Measurements from ENCODE around the gene NTNG2. TPM values are rescaled to one million over a fixed set of nuclear protein-coding genes. Genes with fewer than 3 reads are reported as not detected.

Gene NTNG2
- total RNA-seq, 8 experiments from 2014 or later, result 0.59 to 5.3 (median 2.1) TPM

- no peak overlapping the region for H3K27ac ChIP-seq
- WGBS, 10 experiments, result 32 to 100% (median 92%) methylated on average over 2 of the region's 2 CpGs; no CpG with 5 or more reads in 4 of the 10 experiments
- ATAC-seq (replicated peaks in 6 of 8), result no peak
- no peak overlapping the region for H3K4me3 ChIP-seq
- H3K4me1 ChIP-seq (replicated peaks in 1 of 2), result no peaks in the 10 kb centered on the region
- in situ Hi-C loops (cut with MboI; ENCODE audit: low pct_unique_long_range_greater_than_20kb in 2 of 9, low sequenced_read_pairs in 9 of 9, unreplicated experiment in 9 of 9), result loop anchor here in 2 of 9 experiments (25.0 kb wide), 1 partner anchor 513 kb away; no protein-coding TSS in a partner anchor
These were observed 113.0 kb downstream of the NTNG2 start for GRCh38 chr9:132274861-132275260.

- no peak for ATAC-seq (replicated peaks in 6 of 8)
- H3K4me3 ChIP-seq, result no peak overlapping the region
- H3K27ac ChIP-seq, result no peak overlapping the region
- in situ Hi-C loops (cut with MboI; ENCODE audit: low pct_unique_long_range_greater_than_20kb in 2 of 9, low sequenced_read_pairs in 9 of 9, unreplicated experiment in 9 of 9), result no loop called here
- H3K4me1 ChIP-seq (replicated peaks in 1 of 2), result no peaks in the 10 kb centered on the region
- WGBS, 10 experiments, result 68 to 100% (median 77%) methylated on average over 1 to 4 of the region's 4 CpGs; no CpG with 5 or more reads in 4 of the 10 experiments
These were observed 121.3 kb downstream of the NTNG2 start for GRCh38 chr9:132283165-132283564.

GRCh38 chr9:132283863-132284262, 122.0 kb downstream of the NTNG2 start:
- peak in 1 of 8 experiments; percentile 66 for ATAC-seq (replicated peaks in 6 of 8)
- no peaks in the 10 kb centered on the region for H3K4me1 ChIP-seq (replicated peaks in 1 of 2)
- WGBS, 10 experiments, result 80 to 91% (median 88%) methylated on average over 2 to 7 of the region's 7 CpGs; no CpG with 5 or more reads in 4 of the 10 experiments
- no peak overlapping the region for H3K4me3 ChIP-seq
- no peak overlapping the region for H3K27ac ChIP-seq
- in situ Hi-C loops (cut with MboI; ENCODE audit: low pct_unique_long_range_greater_than_20kb in 2 of 9, low sequenced_read_pairs in 9 of 9, unreplicated experiment in 9 of 9), result no loop called here

- WGBS, 10 experiments, result 80 to 100% (median 97%) methylated on average over 1 to 3 of the region's 3 CpGs
- no peak overlapping the region for H3K27ac ChIP-seq
- in situ Hi-C loops (cut with MboI; ENCODE audit: low pct_unique_long_range_greater_than_20kb in 2 of 9, low sequenced_read_pairs in 9 of 9, unreplicated experiment in 9 of 9), result no loop called here
- H3K4me1 ChIP-seq (replicated peaks in 1 of 2), result no peaks in the 10 kb centered on the region
- H3K4me3 ChIP-seq, result no peak overlapping the region
- no peak for ATAC-seq (replicated peaks in 6 of 8)
These were observed 125.5 kb downstream of the NTNG2 start for GRCh38 chr9:132287256-132287760.

GRCh38 chr9:132288361-132288760, 126.5 kb downstream of the NTNG2 start:
- Histone ChIP-seq H3K4me3 (no peak overlapping the region), H3K27ac (no peak overlapping the region), H3K4me1 (replicated peaks in 1 of 2) (no peaks in the 10 kb centered on the region)
- WGBS, 10 experiments, result 33 to 100% (median 88%) methylated on average over 1 of the region's 1 CpG; no CpG with 5 or more reads in 6 of the 10 experiments
- in situ Hi-C loops (cut with MboI; ENCODE audit: low pct_unique_long_range_greater_than_20kb in 2 of 9, low sequenced_read_pairs in 9 of 9, unreplicated experiment in 9 of 9), result no loop called here
- no peak for ATAC-seq (replicated peaks in 6 of 8)

GRCh38 chr9:132288966-132289365, 127.1 kb downstream of the NTNG2 start:
- Histone ChIP-seq H3K4me3 (no peak overlapping the region), H3K27ac (no peak overlapping the region), H3K4me1 (replicated peaks in 1 of 2) (no peaks in the 10 kb centered on the region)
- 67 to 100% (median 97%) methylated on average over 1 to 2 of the region's 2 CpGs; no CpG with 5 or more reads in 2 of the 10 experiments for WGBS, 10 experiments
- no peak for ATAC-seq (replicated peaks in 6 of 8)
- in situ Hi-C loops (cut with MboI; ENCODE audit: low pct_unique_long_range_greater_than_20kb in 2 of 9, low sequenced_read_pairs in 9 of 9, unreplicated experiment in 9 of 9), result no loop called here

GRCh38 chr9:132293145-132293721, 131.4 kb downstream of the NTNG2 start:
- 70 to 100% (median 97%) methylated on average over 1 to 11 of the region's 13 CpGs; no CpG with 5 or more reads in 2 of the 10 experiments for WGBS, 10 experiments
- Histone ChIP-seq H3K4me3 (no peak overlapping the region), H3K4me1 (replicated peaks in 1 of 2) (no peaks in the 10 kb centered on the region), H3K27ac (no peak overlapping the region)
- no peak for ATAC-seq (replicated peaks in 6 of 8)
- in situ Hi-C loops (cut with MboI; ENCODE audit: low pct_unique_long_range_greater_than_20kb in 2 of 9, low sequenced_read_pairs in 9 of 9, unreplicated experiment in 9 of 9), result no loop called here

Other genes starting within 250 kb of the NTNG2 start
- 10 to 100 TPM; 22.0 to 45.2 (median 26.6) TPM for gene MED27, start 82.2 kb upstream of the NTNG2 start, total RNA-seq
- 10 to 100 TPM; 23.8 to 55.6 (median 35.8) TPM for gene SETX, start 192.9 kb downstream of the NTNG2 start, total RNA-seq
- 10 to 100 TPM in 7 of 8 experiments, 1 to 10 TPM in 1; 9.6 to 27.4 (median 15.0) TPM for gene TTF1, start 244.8 kb downstream of the NTNG2 start, total RNA-seq
- gene CFAP77, start 248.2 kb downstream of the NTNG2 start, total RNA-seq, result 1 to 10 TPM in 2 of 8 experiments, under 1 TPM in 3, not detected in 3; 0.21 to 7.9 (median 0.38) TPM

Measured in motor neuron (in vitro differentiated cells).